IMR-90 (cell line): Measurements from ENCODE around the gene EDC4. TPM values are rescaled to one million over a fixed set of nuclear protein-coding genes. Genes with fewer than 3 reads are reported as not detected.
A peak's percentile ranks its signal among the peaks of the same experiment; 100 is the strongest.

ENCODE experiments used
- ATAC-seq: fragments of 200-7000 bp; cut with Tn5 transposase; 2 replicates; pipeline ENCODE4 v1.9.1; 2020; ENCODE audit warnings: low read depth, mild to moderate bottlenecking, moderate library complexity
- BruUV-seq: library from RNA; stranded (reverse); fragments of 400-500 nt; replicated peaks from 2 replicates; lab custom pipeline; 2021; lab: Mats Ljungman, UMichigan
- CTCF ChIA-PET: fragments of 300-600 bp; formaldehyde crosslinking; extraction: SDS; loops from one replicate; lab custom pipeline; 2021; ENCODE audit warnings: antibody characterized with exemption; lab: Yijun Ruan, JAX
- POLR2A ChIA-PET: fragments of 300-600 bp; sonication (Branson Sonifier 250); formaldehyde crosslinking; loops from one replicate; lab custom pipeline; 2022; ENCODE audit warnings: antibody characterized with exemption; ENCODE audit not compliant: unreplicated experiment; lab: Charles Lee
- DNase-seq: peaks from one replicate; pipeline ENCODE4 v3.0.0; 2013
- H2AFZ ChIP-seq: replicated peaks from 2 replicates; pipeline ENCODE3; 2013; ENCODE audit warnings: low read length, mild to moderate bottlenecking; ENCODE audit not compliant: poor library complexity
- H2AK5ac ChIP-seq: 2 replicates; pipeline ENCODE4 v1.6.1; 2013; ENCODE audit warnings: low read depth, low read length, inconsistent platforms
- H2AK9ac ChIP-seq: replicated peaks from 2 replicates; pipeline ENCODE3; 2013; ENCODE audit warnings: mild to moderate bottlenecking, low read depth, low read length, moderate library complexity; ENCODE audit not compliant: poor library complexity
- H2BK120ac ChIP-seq: 2 replicates; pipeline ENCODE4 v1.6.1; 2013; ENCODE audit warnings: low read depth, low read length, inconsistent platforms
- H2BK15ac ChIP-seq: 3 replicates; pipeline ENCODE4 v1.6.1; 2013; ENCODE audit warnings: low read depth, low read length, inconsistent platforms
- H2BK20ac ChIP-seq: 2 replicates; pipeline ENCODE4 v1.6.1; 2013; ENCODE audit warnings: low read depth, mild to moderate bottlenecking, inconsistent platforms, low read length, moderate library complexity
- H2BK5ac ChIP-seq: 2 replicates; pipeline ENCODE4 v1.6.1; 2013; ENCODE audit warnings: mild to moderate bottlenecking, low read depth, low read length, inconsistent platforms; ENCODE audit not compliant: poor library complexity, severe bottlenecking
- H3K14ac ChIP-seq: replicated peaks from 2 replicates; pipeline ENCODE4 v1.6.1; 2013; ENCODE audit warnings: low read depth, low read length, inconsistent platforms
- H3K18ac ChIP-seq: 2 replicates; pipeline ENCODE4 v1.6.1; 2013; ENCODE audit warnings: low read depth, low read length, control low read depth
- H3K23ac ChIP-seq: 2 replicates; pipeline ENCODE4 v1.6.1; 2013; ENCODE audit warnings: low read depth, low read length, inconsistent platforms
- H3K27ac ChIP-seq: 2 replicates; pipeline ENCODE4 v1.5.1; 2013; ENCODE audit warnings: mild to moderate bottlenecking, control low read depth, low read length; ENCODE audit not compliant: insufficient read depth
- H3K27me3 ChIP-seq: 2 replicates; pipeline ENCODE4 v1.6.1; 2013; ENCODE audit warnings: low read length; ENCODE audit not compliant: control insufficient read depth, insufficient read depth
- H3K36me3 ChIP-seq: 2 replicates; pipeline ENCODE4 v1.6.1; 2013; ENCODE audit warnings: low read length, mixed read lengths; ENCODE audit not compliant: control insufficient read depth, insufficient read depth
- H3K4ac ChIP-seq: 2 replicates; pipeline ENCODE4 v1.6.1; 2013; ENCODE audit warnings: low read depth, low read length, inconsistent platforms
- H3K4me1 ChIP-seq: 2 replicates; pipeline ENCODE4 v1.6.1; 2013; ENCODE audit warnings: low read length, mixed read lengths; ENCODE audit not compliant: control insufficient read depth, insufficient read depth
- H3K4me2 ChIP-seq: 2 replicates; pipeline ENCODE4 v1.6.1; 2013; ENCODE audit warnings: low read depth, mild to moderate bottlenecking, control low read depth, low read length, moderate library complexity
- H3K4me3 ChIP-seq: 2 replicates; pipeline ENCODE4 v1.5.1; 2013; ENCODE audit warnings: low read depth, mild to moderate bottlenecking, control low read depth, low read length, moderate library complexity; ENCODE audit not compliant: insufficient read depth
- H3K56ac ChIP-seq: 2 replicates; pipeline ENCODE4 v1.6.1; 2013; ENCODE audit warnings: low read length, inconsistent platforms; ENCODE audit not compliant: insufficient read depth; ENCODE audit errors: extremely low read depth
- H3K79me1 ChIP-seq, 2 experiments: 2 replicates each; pipeline ENCODE4 v1.6.1; 2013; ENCODE audit warnings: low read length in 2 of 2, inconsistent platforms in 1 of 2, low read depth in 1 of 2
- H3K9ac ChIP-seq: 2 replicates; pipeline ENCODE4 v1.6.1; 2013; ENCODE audit warnings: low read depth, low read length, control low read depth
- H3K9me1 ChIP-seq: 2 replicates; pipeline ENCODE4 v1.6.1; 2013; ENCODE audit warnings: low read length, inconsistent platforms; ENCODE audit not compliant: insufficient read depth
- H3K9me3 ChIP-seq: 2 replicates; pipeline ENCODE4 v1.6.1; 2013; ENCODE audit warnings: low read length; ENCODE audit not compliant: control insufficient read depth, insufficient read depth
- H4K20me1 ChIP-seq: 2 replicates; pipeline ENCODE4 v1.6.1; 2013; ENCODE audit warnings: low read length, inconsistent platforms; ENCODE audit not compliant: insufficient read depth
- H4K5ac ChIP-seq: 2 replicates; pipeline ENCODE4 v1.6.1; 2013; ENCODE audit warnings: mild to moderate bottlenecking, low read depth, low read length, control low read depth
- H4K8ac ChIP-seq, 2 experiments: 2 replicates each; pipeline ENCODE4 v1.6.1; 2013; ENCODE audit warnings: low read depth in 2 of 2, low read length in 2 of 2, control low read depth in 1 of 2, inconsistent platforms in 1 of 2
- H4K91ac ChIP-seq: 2 replicates; pipeline ENCODE4 v1.6.1; 2013; ENCODE audit warnings: low read depth, low read length, inconsistent platforms; ENCODE audit not compliant: insufficient read depth
- CHD1 ChIP-seq: IDR thresholded peaks from 2 replicates; pipeline ENCODE4 v1.6.1; 2012; ENCODE audit warnings: low read depth, low read length, improper control_type of control experiment
- MAZ ChIP-seq: IDR thresholded peaks from 2 replicates; pipeline ENCODE4 v1.6.1; 2012; ENCODE audit warnings: low read depth, mild to moderate bottlenecking, low read length, improper control_type of control experiment, moderate library complexity, borderline replicate concordance
- MXI1 ChIP-seq: IDR thresholded peaks from 2 replicates; pipeline ENCODE4 v1.6.1; 2012; ENCODE audit warnings: low read depth, mild to moderate bottlenecking, low read length, moderate library complexity, borderline replicate concordance
- NFE2L2 ChIP-seq: fragments of 150-350 bp; IDR thresholded peaks from 2 replicates; pipeline ENCODE4 v1.6.1; 2016; ENCODE audit warnings: low read depth, mild to moderate bottlenecking, low read length
- RAD21 ChIP-seq: IDR thresholded peaks from 2 replicates; pipeline ENCODE4 v1.6.1; 2012; ENCODE audit warnings: low read length, improper control_type of control experiment
- SMC3 ChIP-seq: fragments of 150-350 bp; IDR thresholded peaks from 2 replicates; pipeline ENCODE4 v1.6.1; 2016; ENCODE audit warnings: low read depth, mild to moderate bottlenecking, antibody characterized with exemption, low read length, moderate library complexity
- USF2 ChIP-seq: fragments of 150-350 bp; IDR thresholded peaks from 2 replicates; pipeline ENCODE4 v1.6.1; 2017; ENCODE audit warnings: mild to moderate bottlenecking, antibody characterized with exemption, low read length, low read depth
- WGBS, 2 experiments: methylation state at CpG; one replicate each; pipeline versions ENCODE4 v1.1.5 to v1.1.7; 2013; ENCODE audit warnings: missing lambda C conversion rate in 2 of 2; ENCODE audit not compliant: insufficient read length in 1 of 2; ENCODE audit errors: extremely low coverage in 2 of 2; 5-methylcytosine and 5-hydroxymethylcytosine counted together
- dilution Hi-C: fragments of 300-500 bp; cut with HindIII; formaldehyde crosslinking; loops from one replicate; pipeline ENCODE4 v1.14.3; 2018; ENCODE audit warnings: low sequenced_read_pairs; ENCODE audit not compliant: unreplicated experiment
- in situ Hi-C: fragments of 300-500 bp; cut with MboI; formaldehyde crosslinking; loops from 3 replicates; pipeline ENCODE4 v1.14.3; 2019; ENCODE audit warnings: low sequenced_read_pairs, inconsistent platforms, mixed read lengths
- intact Hi-C: fragments of 100-400 bp; cut with micrococcal nuclease; formaldehyde crosslinking; loops from 2 replicates; pipeline ENCODE4 v1.10.0; 2022
- polyA plus RNA-seq, 3 experiments: library from polyadenylated mRNA; depleted of rRNA; stranded (reverse); fragments of >200 nt; gene quantifications; 2 replicates each; pipeline ENCODE4 v1.2.3, GENCODE V29; 2012; ENCODE audit warnings: low replicate concordance in 1 of 3
- total RNA-seq: library from RNA; depleted of rRNA; stranded (reverse); fragments of >200 nt; gene quantifications from 2 replicates; pipeline ENCODE4 v1.2.3, GENCODE V29; 2012

The EDC4 gene
- total and polyA plus RNA-seq, 2 of the 4 experiments (the other 2 are of a cell fraction): 33.2 to 64.0 TPM

GRCh38 chr16:67884684-67885083 lies 11.8 kb downstream of the EDC4 start, which contains the start of gene NRN1L:
TSS of gene NRN1L (plus strand) at chr16:67884885. CDS start at chr16:67884904, 19 bp downstream.
- Histone ChIP-seq H2BK120ac (no peak within 1 kb of the TSS), H4K5ac (no peak within 1 kb of the TSS), H3K79me1 (peaks cover 0 to 5% of the 10 kb centered on the region in 2 experiments; a peak in 2 of 4 replicates), H2AK5ac (no peak within 1 kb of the TSS), H3K27ac (no peak within 1 kb of the TSS), H3K4me1 (peaks cover 4% of the 10 kb centered on the region; the same call in 1 of the 2 replicates), H2AFZ (peak within 1 kb of the TSS; percentile 74), H4K8ac (no peak within 1 kb of the TSS), H3K9ac (no peak within 1 kb of the TSS), H3K4me3 (no peak within 1 kb of the TSS), H3K23ac (0 out of 2 replicates have a peak within 1 kb of the TSS, but pooled peaks have one; percentile 24), H4K20me1 (peaks cover 32% of the 10 kb centered on the region), H3K27me3 (no peaks in the 10 kb centered on the region), H3K56ac (no peak within 1 kb of the TSS), H2BK20ac (no peak within 1 kb of the TSS), H3K18ac (no peak within 1 kb of the TSS), H2BK5ac (no peak within 1 kb of the TSS), H3K9me3 (no peaks in the 10 kb centered on the region), H3K4ac (no peak within 1 kb of the TSS), H4K91ac (no peak within 1 kb of the TSS), H3K14ac (no peak within 1 kb of the TSS), H3K4me2 (peak within 1 kb of the TSS; percentile 27; the same call in 1 of the 2 replicates), H2BK15ac (no peak within 1 kb of the TSS), H3K9me1 (no peaks in the 10 kb centered on the region), H3K36me3 (peaks cover 46% of the 10 kb centered on the region), H2AK9ac (peak within 1 kb of the TSS; percentile 86)
- POLR2A ChIA-PET: no interaction called here
- ATAC-seq (peak; percentile 98), DNase-seq (peak; percentile 89)
- CTCF ChIA-PET: interaction anchor here (0.8 to 1.9 kb wide), 6 partner anchors 10 to 68 kb away, joined by 3 to 14 read pairs (median 4); no protein-coding TSS in a partner anchor
- in situ Hi-C loops: no loop called here
- no TSS peak for BruUV-seq
- intact Hi-C loops: loop anchor here (1.0 kb wide), 1 partner anchor 18 kb away; no protein-coding TSS in a partner anchor
- TF ChIP-seq MAZ: peak; percentile 88; the same call in 1 of the 2 replicates
- TF ChIP-seq RAD21: peak; percentile 10; the same call in 1 of the 2 replicates
- peak; percentile 65; the same call in 1 of the 2 replicates for TF ChIP-seq MXI1
- no peak for TF ChIP-seq NFE2L2
- no peak for TF ChIP-seq USF2
- TF ChIP-seq SMC3: peak; percentile 15; the same call in 1 of the 2 replicates
- no peak for TF ChIP-seq CHD1
- no CpG with 5 or more reads among the region's 22 CpGs for WGBS, 2 experiments
- dilution Hi-C loops: no loop called here
